GM21526 (cell line): ENCODE data around the gene STK31.
"Not testable (repeated sequence)": the region's sequence is repeated elsewhere in the genome, so short reads cannot be mapped to it uniquely, and the experiment has no call there.

ENCODE experiments used
- ATAC-seq: cut with Tn5 transposase; IDR thresholded peaks from one replicate; pipeline ENCODE4 v1.9.1; 2021; ENCODE audit warnings: moderate library complexity; ENCODE audit not compliant: unreplicated experiment, low FRiP score

STK31 gene

DNA sequence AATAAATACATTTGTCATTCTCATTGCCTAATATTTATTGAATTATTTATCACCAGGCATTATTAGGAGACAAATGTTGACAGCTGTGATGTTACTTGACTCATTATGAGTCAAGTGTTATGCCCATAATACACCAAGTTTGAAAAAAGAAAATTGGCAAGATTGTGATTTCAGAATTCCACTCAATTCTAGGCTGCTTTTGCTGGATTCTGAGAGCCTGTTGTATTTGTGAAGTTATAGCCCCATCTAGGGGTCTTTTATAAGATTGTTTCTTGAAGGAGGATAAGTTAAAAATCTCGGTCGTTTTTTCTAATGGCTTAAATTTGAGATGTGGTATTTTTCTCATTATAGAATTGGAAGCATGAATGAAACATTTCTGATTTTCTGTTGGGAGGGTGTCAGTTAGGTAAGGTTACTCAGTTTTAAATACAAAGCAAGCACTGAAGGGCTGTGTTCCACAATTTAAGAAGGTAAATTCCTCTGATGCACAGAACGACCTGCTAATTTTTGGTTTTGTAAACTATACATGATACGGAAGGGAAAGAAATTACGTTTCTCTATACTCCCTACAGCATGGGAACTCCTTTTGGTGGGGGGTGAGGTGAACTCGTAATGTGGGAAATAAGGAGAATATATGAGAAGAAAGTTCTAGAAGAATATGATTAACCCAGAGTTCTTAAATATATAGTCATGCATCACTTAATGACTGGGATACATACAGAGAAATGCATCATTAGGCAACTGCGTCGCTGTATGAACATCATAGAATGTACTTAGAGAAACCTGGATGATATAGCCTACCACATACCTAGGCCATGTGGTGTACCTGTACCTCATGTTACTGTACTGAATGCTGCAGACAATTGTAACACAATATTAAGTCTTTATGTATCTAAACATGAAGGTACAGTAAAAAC is 2.6 kb downstream of the STK31 start:
- no peak for ATAC-seq

- no peak for ATAC-seq
Observed at GRCh38 chr7:23713285-23714149, 3.5 kb downstream of the STK31 start.

DNA sequence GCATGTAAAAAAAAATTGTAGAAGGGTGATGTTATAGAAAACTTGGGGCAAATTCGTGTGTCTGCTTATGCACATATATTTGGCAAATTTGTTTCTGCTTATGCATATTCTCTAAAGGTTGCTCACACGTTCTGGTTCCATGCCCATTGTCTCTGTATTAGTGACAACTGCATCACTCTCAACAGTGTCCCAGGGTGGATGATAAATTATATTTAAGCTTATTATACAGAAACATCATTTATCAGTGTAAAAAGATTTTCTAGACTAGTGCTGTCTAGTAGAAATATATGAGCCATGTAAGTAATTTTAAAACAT is 4.1 kb downstream of the STK31 start:
- ATAC-seq = no peak

DNA sequence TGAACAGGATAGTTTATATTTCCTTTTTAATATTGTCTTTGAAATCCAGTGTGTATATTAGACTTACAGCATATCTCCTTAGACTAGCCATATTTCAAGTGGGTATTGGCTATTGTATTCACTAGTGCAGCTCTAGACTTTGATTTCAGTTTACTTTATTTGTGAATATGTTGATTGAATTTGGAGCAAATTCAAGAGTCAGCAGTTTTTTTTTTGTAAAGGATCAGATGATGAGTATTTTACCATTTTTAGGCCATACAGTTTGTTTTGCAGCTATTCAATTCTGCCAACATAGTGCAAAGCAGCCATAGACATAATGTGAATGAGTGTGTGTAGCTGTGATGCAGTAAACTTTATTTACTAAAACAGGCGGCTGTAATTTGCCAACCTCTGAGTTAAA is 4.6 kb downstream of the STK31 start:
- no peak for ATAC-seq

DNA sequence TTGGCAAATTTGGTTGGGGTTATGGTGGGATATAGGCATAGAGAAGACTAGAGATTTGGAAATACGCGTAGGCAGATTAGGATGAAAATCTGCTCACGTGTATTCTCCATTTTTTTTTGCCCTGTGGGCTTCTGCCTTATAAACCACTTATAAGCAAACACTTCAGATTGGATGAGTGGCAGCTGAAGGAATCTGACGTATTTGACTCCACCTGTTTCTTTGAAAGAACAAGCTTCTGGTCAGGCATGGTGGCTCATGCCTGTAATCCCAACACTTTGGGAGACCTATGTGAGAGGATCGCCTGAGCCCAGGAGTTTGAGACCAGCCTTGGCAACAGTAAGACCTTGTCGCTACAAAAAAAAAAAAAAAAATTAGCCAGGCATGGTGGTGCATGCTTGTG is 5.1 kb downstream of the STK31 start:
- ATAC-seq = no peak

- ATAC-seq = no peak
Observed at GRCh38 chr7:23717788-23718187, 7.8 kb downstream of the STK31 start.

DNA sequence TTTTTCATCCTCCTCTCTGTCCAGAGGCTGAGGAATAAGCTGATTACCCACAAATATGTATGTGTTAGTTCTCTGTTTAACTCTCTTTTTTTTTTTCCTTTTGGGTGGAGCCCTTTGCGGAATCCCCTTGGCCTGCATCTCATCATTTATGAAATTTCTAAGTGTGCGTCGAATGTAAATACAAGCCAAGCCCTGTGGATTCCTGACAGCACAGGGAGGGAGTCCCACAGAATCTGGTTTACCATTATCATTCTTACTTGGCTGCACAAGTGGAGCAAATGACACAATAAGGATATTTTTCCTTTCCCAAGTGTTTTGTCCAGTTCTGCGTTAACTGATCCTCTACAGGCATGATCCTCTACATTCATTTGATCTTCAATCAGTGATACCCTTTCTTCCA is 11.4 kb downstream of the STK31 start:
- no peak for ATAC-seq

- not testable (repeated sequence) for ATAC-seq
Observed at GRCh38 chr7:23722587-23723216, 12.7 kb downstream of the STK31 start.

DNA sequence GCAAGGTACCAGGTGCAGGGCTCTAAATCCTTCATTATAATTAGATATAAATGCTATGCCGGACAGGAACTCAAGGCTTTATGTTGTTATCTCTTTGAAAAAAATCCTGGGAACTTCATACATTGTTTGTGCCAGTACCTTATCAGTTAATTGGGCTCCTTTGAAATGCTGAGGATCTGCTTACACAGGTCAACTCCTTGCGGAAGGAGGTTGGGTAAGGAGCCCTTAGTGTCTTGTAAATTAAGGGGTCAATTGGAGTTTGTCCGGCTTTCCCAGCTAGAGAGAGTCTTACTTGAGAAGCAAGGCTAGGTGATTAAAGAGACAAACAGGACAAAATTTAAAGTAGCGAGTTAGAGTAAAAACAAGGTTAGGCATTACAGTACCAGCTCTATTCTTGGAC is 14.1 kb downstream of the STK31 start:
- not testable (repeated sequence) for ATAC-seq

DNA sequence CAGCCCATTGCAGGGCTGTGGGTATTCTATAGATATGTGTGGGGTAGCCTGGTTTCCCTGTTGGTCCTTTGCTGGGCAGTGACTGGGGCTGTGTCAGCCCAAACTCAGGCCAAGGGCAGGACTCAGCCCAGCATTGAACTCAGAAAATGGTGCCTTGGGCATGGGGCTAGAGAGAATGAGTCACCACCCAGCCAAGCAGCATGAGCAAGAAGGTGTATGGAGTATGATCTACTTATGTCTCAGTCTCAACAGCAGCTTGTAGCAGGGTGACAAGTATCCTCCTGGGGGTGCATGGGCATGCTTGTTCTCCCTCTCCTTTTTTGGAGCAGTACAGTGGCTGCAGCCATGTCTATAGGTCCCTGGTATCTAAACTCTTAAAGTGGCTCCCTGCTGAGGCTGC is 32.0 kb downstream of the STK31 start:
- no peak for ATAC-seq

DNA sequence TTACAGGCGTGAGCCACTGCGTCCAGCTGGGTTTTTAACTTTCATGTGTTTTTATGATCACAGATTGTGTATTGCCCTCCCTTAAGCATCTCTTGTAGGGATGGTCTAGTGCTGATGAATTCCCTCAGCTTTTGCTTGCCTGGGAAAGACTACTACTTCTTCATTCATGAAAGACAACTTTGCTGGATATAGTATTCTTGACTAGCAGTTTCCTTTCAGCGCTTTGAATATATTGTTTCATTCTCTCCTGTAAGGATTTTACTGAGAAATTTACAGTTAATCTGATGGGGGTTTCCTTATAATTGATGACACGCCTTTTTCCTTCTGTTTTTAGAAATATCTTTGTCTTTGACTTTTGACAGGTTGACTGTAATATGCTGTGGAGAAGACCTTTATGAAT is 33.2 kb downstream of the STK31 start:
- no peak for ATAC-seq

DNA sequence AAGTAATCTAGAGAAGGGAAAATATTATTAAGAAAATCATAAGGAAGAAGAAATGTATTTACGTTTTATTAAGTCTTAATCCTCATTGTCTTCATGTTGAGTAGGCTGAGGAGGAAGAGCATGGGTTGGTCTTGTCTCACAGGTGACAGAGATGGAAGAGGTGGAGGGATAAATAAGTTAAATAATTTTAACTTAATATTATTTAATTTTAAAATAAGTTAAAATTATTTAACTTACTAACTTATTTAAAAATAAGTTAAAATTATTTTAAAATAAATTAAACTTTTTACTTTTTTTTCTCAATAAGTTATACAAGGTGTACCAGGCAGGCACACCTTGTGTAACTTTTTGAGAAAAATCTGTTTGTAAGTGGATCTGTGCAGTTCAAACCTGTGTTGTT is 36.6 kb downstream of the STK31 start:
- ATAC-seq = no peak

DNA sequence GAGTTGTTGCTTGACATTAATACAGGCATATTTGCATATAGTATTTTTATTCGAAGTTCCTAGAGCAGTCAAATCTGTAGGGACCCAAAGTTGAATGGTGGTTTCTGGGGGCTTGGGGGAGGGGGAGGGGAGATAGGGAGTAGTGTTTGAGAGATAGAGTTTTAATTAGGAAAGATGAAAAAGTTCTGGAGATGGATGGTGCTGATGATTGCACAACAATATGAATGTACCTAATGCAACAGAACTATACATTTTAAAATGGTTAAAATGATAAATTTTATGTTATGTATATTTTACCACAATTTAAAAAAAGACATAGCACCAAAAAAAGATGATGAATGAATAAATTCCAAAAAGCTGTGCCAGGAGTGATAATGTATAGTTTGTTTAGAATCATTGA is 41.8 kb downstream of the STK31 start:
- ATAC-seq = no peak

- ATAC-seq = not testable (repeated sequence)
Observed at GRCh38 chr7:23758839-23759238, 48.8 kb downstream of the STK31 start.

DNA sequence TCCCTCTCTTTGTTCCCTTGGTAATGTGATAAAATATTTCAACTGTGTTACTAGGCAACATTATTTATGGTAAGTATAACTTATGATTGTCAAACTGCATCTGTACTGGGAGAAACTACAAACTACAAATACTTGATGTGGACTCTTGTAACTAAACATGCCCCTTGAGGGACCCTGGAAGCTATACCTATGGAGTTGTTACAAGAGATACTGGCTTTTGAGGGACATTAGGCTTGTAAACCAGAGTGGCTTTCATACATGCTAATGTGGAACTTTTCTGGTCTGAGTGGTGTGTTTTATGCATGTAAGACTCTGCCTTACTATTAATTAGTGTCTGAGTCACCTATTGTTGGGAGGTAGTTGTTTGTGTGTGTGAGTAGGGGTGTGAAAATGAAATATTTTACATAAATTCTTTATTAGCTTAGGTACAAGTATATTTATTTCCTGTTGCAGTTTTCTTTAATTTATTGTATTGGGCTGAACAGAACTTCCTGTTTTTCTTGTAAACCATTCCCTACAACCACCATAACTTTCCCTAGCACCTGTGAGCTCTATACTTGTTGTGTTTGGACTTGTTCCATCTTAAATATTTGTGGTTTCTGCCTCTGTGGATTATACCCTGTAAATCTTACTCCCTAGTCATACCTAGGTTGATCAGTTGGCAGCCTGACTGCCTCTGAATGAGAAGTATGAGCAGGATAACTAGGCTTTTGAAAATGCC is 49.8 kb downstream of the STK31 start:
- ATAC-seq = no peak

GRCh38 chr7:23765943-23766342 is 55.9 kb downstream of the STK31 start:
- ATAC-seq = no peak

GRCh38 chr7:23767514-23767913 is 57.5 kb downstream of the STK31 start:
- no peak for ATAC-seq

DNA sequence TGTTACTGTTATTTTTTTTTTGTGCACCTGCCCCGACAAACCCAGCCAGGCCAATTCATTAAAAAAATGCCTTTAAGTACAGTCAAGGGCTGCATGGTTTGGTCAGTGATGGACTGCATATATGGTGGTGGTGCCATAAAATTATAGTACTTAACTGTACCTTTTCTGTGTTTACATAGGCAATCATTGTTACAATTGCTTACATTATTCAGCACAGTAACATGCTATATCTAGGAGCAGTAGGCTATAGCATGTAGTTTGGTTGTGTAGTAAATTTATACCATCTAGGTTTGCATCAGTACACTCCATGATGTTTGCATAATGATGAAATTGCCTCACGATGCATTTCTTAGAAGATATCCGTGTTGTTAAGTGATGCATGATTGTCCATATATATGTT is 58.0 kb downstream of the STK31 start:
- ATAC-seq = no peak

DNA sequence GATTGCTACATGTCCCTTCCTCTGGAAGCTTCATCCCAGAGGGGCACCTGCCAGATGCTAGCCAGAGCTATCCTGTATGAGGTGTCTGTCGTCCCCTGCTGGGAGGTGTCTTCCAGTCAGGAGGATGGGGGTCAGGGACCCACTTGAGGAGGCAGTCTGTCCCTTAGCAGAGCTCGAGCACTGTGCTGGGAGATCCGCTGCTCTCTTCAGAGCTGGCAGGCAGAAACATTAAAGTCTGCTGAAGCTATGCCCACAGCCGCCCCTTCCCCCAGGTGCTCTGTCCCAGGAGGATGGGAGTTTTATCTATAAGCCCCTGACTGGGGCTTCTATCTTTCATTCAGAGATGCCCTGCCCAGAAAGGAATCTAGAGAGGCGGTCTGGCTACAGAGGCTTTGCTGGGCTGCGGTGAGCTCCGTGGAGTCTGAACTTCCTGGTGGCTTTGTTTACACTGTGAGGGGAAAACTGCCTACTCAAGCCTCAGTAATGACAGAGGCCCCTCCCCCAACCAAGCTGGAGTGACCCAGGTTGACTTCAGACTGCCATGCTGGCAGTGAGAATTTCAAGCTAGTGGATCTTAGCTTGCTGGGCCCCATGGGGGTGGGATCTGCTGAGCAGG is 69.3 kb downstream of the STK31 start:
- ATAC-seq = not testable (repeated sequence)

GRCh38 chr7:23783115-23783514 is 73.1 kb downstream of the STK31 start:
- no peak for ATAC-seq
